ENCODE measurements around the gene MPG. TPM values are rescaled to one million over a fixed set of nuclear protein-coding genes. Genes with fewer than 3 reads are reported as not detected.

Gene MPG
- total RNA-seq, 1 experiment from 2014 or later = 60.0 TPM

GRCh38 chr16:69181-69580 lies 8.8 kb upstream of the MPG start:
- ChIA-PET POLR2A (interaction anchor here (1.3 kb wide), 1 partner anchor 16 kb away, joined by 4 read pairs; the partner anchor contains the start of genes POLR3K and SNRNP25), CTCF (interaction anchor here (1.4 to 16.9 kb wide), 4 partner anchors 25 to 113 kb away, joined by 3 to 493 read pairs (median 7); no protein-coding TSS in a partner anchor)
- no peak overlapping the region for H3K4me3 Mint-ChIP-seq
- no peaks in the 10 kb centered on the region for H3K9me3 Mint-ChIP-seq
- H3K27ac Mint-ChIP-seq = peak overlapping the region; percentile 45; the same call in 1 of the 2 replicates
- H3K4me1 Mint-ChIP-seq = peaks cover 38% of the 10 kb centered on the region
- no peaks in the 10 kb centered on the region for H3K27me3 Mint-ChIP-seq (ENCODE audit: low read depth)
- no peak for TF ChIP-seq E2F5 (CRISPR knock-in tag; IDR thresholded peaks at IDR 0.05)
- no peak for TF ChIP-seq ATF1 (CRISPR knock-in tag; IDR thresholded peaks at IDR 0.05)
- TF ChIP-seq ZNF396 (CRISPR knock-in tag; IDR thresholded peaks at IDR 0.05; ENCODE audit: borderline replicate concordance) = no peak
- no peak for TF ChIP-seq SP1 (CRISPR knock-in tag; conservative IDR thresholded peaks at IDR 0.05)
- TF ChIP-seq ETV6 (CRISPR knock-in tag; IDR thresholded peaks at IDR 0.05) = no peak
- TF ChIP-seq MLX (CRISPR knock-in tag; IDR thresholded peaks at IDR 0.05) = no peak
- TF ChIP-seq CBFB (CRISPR knock-in tag; IDR thresholded peaks at IDR 0.05; ENCODE audit: low read depth) = no peak
- TF ChIP-seq SOX15 (CRISPR knock-in tag; IDR thresholded peaks at IDR 0.05) = no peak
- no peak for TF ChIP-seq RORB (CRISPR knock-in tag; IDR thresholded peaks at IDR 0.05)
- TF ChIP-seq MXD4 (CRISPR knock-in tag; IDR thresholded peaks at IDR 0.05; ENCODE audit: borderline replicate concordance) = no peak
- TF ChIP-seq NFE2L1 (CRISPR knock-in tag; IDR thresholded peaks at IDR 0.05) = no peak
- TF ChIP-seq HMGA2 (CRISPR knock-in tag; IDR thresholded peaks at IDR 0.05) = no peak
- TF ChIP-seq ZNF263 (CRISPR knock-in tag; IDR thresholded peaks at IDR 0.05; ENCODE audit: low read depth) = no peak
- no peak for TF ChIP-seq ZBTB43 (CRISPR knock-in tag; IDR thresholded peaks at IDR 0.05)
- no peak for TF ChIP-seq PREB (CRISPR knock-in tag; IDR thresholded peaks at IDR 0.05; ENCODE audit: borderline replicate concordance)
- TF ChIP-seq OVOL2 (CRISPR knock-in tag; IDR thresholded peaks at IDR 0.05; ENCODE audit: borderline replicate concordance) = no peak
- no peak for TF ChIP-seq PRRX2 (CRISPR knock-in tag; IDR thresholded peaks at IDR 0.05)
- TF ChIP-seq FOXJ3 (CRISPR knock-in tag; IDR thresholded peaks at IDR 0.05; ENCODE audit: borderline replicate concordance) = no peak
- TF ChIP-seq FOXP1 (CRISPR knock-in tag; IDR thresholded peaks at IDR 0.05; ENCODE audit: borderline replicate concordance) = no peak
- no peak for TF ChIP-seq IRF1 (CRISPR knock-in tag; IDR thresholded peaks at IDR 0.05)
- no peak for ATAC-seq
- peaks cover 3% of the 10 kb centered on the region for H3K36me3 Mint-ChIP-seq
- no peak for DNase-seq (ENCODE audit: low spot score)

- peak overlapping the region; percentile 81 for H3K4me3 Mint-ChIP-seq
- H3K27me3 Mint-ChIP-seq (ENCODE audit: low read depth) = no peaks in the 10 kb centered on the region; the same call in 1 of the 2 replicates
- POLR2A ChIA-PET = interaction anchor here (0.7 to 3.0 kb wide), 6 partner anchors 8 to 32 kb away, joined by 3 to 16 read pairs (median 4); partner anchors contain the start of genes POLR3K and SNRNP25
- TF ChIP-seq ZNF423 (CRISPR knock-in tag; IDR thresholded peaks at IDR 0.05) (peak; percentile 49; the same call in 1 of the 2 replicates), TEAD1 (CRISPR knock-in tag; IDR thresholded peaks at IDR 0.05) (peak; percentile 31; the same call in 1 of the 2 replicates), IRF1 (CRISPR knock-in tag; IDR thresholded peaks at IDR 0.05) (no peak), ETV6 (CRISPR knock-in tag; IDR thresholded peaks at IDR 0.05) (peak; percentile 43; the same call in 1 of the 2 replicates)
- no peak for DNase-seq (ENCODE audit: low spot score)
- CTCF ChIA-PET = interaction anchor here (1.7 to 16.9 kb wide), 5 partner anchors 23 to 282 kb away, joined by 6 to 493 read pairs (median 18); partner anchors contain the start of gene AXIN1
- H3K9me3 Mint-ChIP-seq = no peaks in the 10 kb centered on the region
- peaks cover 53% of the 10 kb centered on the region for H3K4me1 Mint-ChIP-seq
- no peaks in the 10 kb centered on the region for H3K36me3 Mint-ChIP-seq
- ATAC-seq = no peak; the same call in 1 of the 2 replicates
- H3K27ac Mint-ChIP-seq = peak overlapping the region; percentile 88; the same call in 1 of the 2 replicates
Measured at GRCh38 chr16:71210-71539, 6.8 kb upstream of the MPG start.

Data from WTC11 (cell line).